Uterus (tissue), 4 donors: Measurements from ENCODE around the gene GPR161. TPM values are rescaled to one million over a fixed set of nuclear protein-coding genes. Genes with fewer than 3 reads are reported as not detected.
A peak's percentile ranks its signal among the peaks of the same experiment; 100 is the strongest.

Experiments used
- DNase-seq, 2 donors: peaks; one replicate each; pipeline ENCODE4 v3.0.0-alpha.2; 2019 to 2020
- H3K27ac ChIP-seq, 2 donors: fragments of 200-600 bp; sonication (generic); 1 replicate in 1 of 2; 2 replicates in 1 of 2; pipeline ENCODE4 v1.5.1; 2016 to 2018
- H3K27me3 ChIP-seq, 2 donors: fragments of 200-600 bp; sonication (generic); one replicate each; pipeline ENCODE4 v1.5.1; 2018 to 2019; ENCODE audit warnings: control low read depth in 1 of 2
- H3K36me3 ChIP-seq, 2 donors: fragments of 200-600 bp; sonication (generic); one replicate each; pipeline ENCODE4 v1.5.1; 2019; ENCODE audit warnings: control low read depth in 1 of 2
- H3K4me1 ChIP-seq, 2 donors: fragments of 200-600 bp; sonication (generic); one replicate each; pipeline ENCODE4 v1.5.1; 2018 to 2019; ENCODE audit warnings: control low read depth in 1 of 2
- H3K4me3 ChIP-seq, 2 donors: fragments of 200-600 bp; sonication (generic); 1 replicate in 1 of 2; 2 replicates in 1 of 2; pipeline ENCODE4 v1.5.1; 2018 to 2019; ENCODE audit warnings: mild to moderate bottlenecking in 1 of 2
- H3K9me3 ChIP-seq, 2 donors: fragments of 200-600 bp; sonication (generic); one replicate each; pipeline ENCODE4 v1.5.1; 2019; ENCODE audit warnings: control low read depth in 1 of 2
- POLR2A ChIP-seq, 2 donors: fragments of 450-650 bp; IDR thresholded peaks; one replicate each; pipeline ENCODE4 v1.6.1; 2016; ENCODE audit warnings: antibody characterized with exemption in 2 of 2, mild to moderate bottlenecking in 1 of 2, moderate library complexity in 1 of 2
- intact Hi-C: fragments of 100-400 bp; cut with DNase I; formaldehyde crosslinking; loops from one replicate; pipeline ENCODE4 v1.15.1; 2023; ENCODE audit warnings: low total_unique reads
- total RNA-seq, 4 donors: library from RNA; depleted of rRNA in 3 of 4; stranded (reverse); fragments of >200 nt in 3 of 4; gene quantifications; one replicate each; pipeline versions ENCODE4 v1.1.0 to v1.2.4, GENCODE V29; 2014 to 2023
- TF ChIP-seq, protein P1 (sequence below), 4 experiments: fragments of 200-600 bp in 2 of 4; fragments of 450-650 bp in 2 of 4; sonication (generic) in 2 of 4; IDR thresholded peaks; one replicate each; pipeline ENCODE4 v1.5.1; 2016 to 2019; ENCODE audit warnings: antibody characterized with exemption in 4 of 4, mild to moderate bottlenecking in 2 of 4, moderate library complexity in 1 of 4
- donor health status: DM: yes; HTN: yes; CAD: no.

GPR161 gene
- total RNA-seq, 4 donors from 2014 or later, result 9.7 to 45.5 (median 37.6) TPM

DNA sequence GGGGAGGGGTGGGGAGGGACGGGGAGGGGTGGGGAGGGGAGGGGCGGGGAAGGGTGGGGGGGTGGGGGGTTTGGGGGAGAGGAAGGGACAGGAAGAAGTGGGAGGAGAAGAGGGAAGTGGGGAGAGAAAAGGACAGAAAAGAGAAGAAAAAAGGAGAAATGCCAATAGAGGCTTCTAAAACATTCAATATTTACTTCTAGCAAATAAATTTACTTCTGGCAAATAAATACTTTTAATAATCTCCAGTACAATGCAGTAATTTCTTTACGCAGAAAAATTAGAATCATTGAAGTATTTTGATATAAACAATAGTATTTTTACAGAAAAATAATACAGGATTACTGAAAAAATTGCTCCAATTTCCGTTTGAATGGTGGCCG is 9.4 kb upstream of the GPR161 start:
- Histone ChIP-seq H3K27me3 (no peaks in the 10 kb centered on the region), H3K36me3 (no peaks in the 10 kb centered on the region), H3K4me3 (no peak overlapping the region), H3K9me3 (no peaks in the 10 kb centered on the region), H3K27ac (no peak overlapping the region), H3K4me1 (no peaks in the 10 kb centered on the region)
- no peak for DNase-seq
- intact Hi-C loops, result no loop called here
- TF ChIP-seq POLR2A (IDR thresholded peaks at IDR 0.05), result no peak
- TF ChIP-seq, protein P1, sequence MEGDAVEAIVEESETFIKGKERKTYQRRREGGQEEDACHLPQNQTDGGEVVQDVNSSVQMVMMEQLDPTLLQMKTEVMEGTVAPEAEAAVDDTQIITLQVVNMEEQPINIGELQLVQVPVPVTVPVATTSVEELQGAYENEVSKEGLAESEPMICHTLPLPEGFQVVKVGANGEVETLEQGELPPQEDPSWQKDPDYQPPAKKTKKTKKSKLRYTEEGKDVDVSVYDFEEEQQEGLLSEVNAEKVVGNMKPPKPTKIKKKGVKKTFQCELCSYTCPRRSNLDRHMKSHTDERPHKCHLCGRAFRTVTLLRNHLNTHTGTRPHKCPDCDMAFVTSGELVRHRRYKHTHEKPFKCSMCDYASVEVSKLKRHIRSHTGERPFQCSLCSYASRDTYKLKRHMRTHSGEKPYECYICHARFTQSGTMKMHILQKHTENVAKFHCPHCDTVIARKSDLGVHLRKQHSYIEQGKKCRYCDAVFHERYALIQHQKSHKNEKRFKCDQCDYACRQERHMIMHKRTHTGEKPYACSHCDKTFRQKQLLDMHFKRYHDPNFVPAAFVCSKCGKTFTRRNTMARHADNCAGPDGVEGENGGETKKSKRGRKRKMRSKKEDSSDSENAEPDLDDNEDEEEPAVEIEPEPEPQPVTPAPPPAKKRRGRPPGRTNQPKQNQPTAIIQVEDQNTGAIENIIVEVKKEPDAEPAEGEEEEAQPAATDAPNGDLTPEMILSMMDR (IDR thresholded peaks at IDR 0.05), result no peak

DNA sequence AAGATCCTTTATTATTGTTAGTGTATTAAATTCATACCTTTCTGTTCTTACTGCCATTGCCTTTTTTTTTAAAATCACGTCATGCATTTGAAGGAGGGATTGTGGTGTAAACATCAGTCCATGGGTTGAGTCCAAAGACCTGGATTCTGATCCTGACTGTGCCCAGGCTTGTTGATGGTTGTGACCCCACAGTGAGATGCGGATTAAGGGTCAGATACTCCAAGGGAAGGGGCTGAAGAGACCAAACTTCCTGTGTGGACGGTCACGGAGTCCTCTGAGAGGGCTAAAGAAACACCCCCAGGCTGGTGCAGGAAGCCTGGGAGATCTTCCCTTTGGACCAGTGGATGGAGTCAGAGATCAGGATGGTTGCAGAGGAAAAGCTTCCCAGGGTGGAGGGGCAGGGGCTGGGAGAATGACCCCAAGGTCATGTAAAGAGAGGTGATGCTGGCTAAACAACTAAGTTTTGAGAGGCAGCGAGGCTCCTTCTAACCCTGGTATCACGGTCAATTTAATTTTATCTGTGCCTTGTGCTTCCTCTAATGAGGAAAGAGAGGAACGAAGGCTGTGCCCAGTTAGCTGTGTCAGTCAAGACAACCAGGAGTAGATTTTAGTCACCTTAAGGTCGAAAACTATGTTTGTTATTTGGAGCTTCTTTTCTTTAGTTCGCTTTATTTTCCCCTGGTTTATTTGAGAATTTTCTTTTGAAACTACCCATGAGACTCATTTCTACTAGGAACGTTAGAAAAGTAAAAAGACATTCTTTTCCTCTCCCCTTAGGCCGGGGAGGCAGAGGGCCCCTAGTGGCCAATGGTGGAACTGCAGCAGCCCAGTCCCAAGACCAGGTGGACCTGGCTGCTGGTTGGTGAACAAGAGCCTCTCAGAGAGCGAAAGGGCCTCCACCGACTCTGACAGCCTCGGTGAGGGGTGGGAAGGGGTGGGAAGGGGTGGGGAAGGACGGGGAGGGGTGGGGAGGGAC is 8.7 kb upstream of the GPR161 start:
- H3K27ac ChIP-seq, result peak overlapping the region; percentile 49 to 54
- TF ChIP-seq POLR2A (IDR thresholded peaks at IDR 0.05), result no peak
- TF ChIP-seq, protein P1 (IDR thresholded peaks at IDR 0.05), result peak; percentile 87 to 99 (median 92)
- H3K4me3 ChIP-seq, result no peak overlapping the region
- DNase-seq, result peak; percentile 87 to 89
- intact Hi-C loops, result no loop called here
- H3K9me3 ChIP-seq, result no peaks in the 10 kb centered on the region
- H3K4me1 ChIP-seq, result no peaks in the 10 kb centered on the region
- H3K27me3 ChIP-seq, result no peaks in the 10 kb centered on the region
- H3K36me3 ChIP-seq, result no peaks in the 10 kb centered on the region

DNA sequence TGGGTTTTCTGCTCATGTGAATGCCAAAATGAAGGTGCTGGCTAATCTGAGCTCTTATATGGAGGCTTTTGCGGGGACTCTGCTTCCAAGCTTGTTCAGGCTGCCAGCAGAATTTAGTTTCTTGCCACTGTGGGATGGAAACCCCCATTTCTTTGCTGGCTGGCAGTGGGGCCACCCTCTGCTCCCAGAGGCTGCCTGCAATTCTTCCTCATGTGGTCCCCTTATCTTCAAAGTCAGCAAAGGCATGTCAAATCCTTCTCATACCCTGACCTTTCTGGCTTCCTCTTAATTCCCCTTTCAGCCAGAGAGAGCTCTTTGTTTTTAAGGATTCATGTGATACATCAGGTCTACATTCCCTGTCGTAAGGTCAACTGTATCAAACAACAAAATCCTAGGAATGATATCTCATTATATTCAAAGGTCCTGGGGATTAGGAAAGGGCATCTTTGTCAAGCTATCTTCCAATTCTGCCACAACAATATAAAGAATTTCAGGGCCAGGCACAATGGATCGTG is 5.2 kb upstream of the GPR161 start:
- intact Hi-C loops, result no loop called here
- Histone ChIP-seq H3K4me3 (no peak overlapping the region), H3K27ac (no peak overlapping the region), H3K27me3 (no peaks in the 10 kb centered on the region), H3K9me3 (no peaks in the 10 kb centered on the region), H3K36me3 (no peaks in the 10 kb centered on the region), H3K4me1 (no peaks in the 10 kb centered on the region)
- DNase-seq, result no peak
- no peak for TF ChIP-seq POLR2A (IDR thresholded peaks at IDR 0.05)
- TF ChIP-seq, protein P1 (IDR thresholded peaks at IDR 0.05), result no peak

DNA sequence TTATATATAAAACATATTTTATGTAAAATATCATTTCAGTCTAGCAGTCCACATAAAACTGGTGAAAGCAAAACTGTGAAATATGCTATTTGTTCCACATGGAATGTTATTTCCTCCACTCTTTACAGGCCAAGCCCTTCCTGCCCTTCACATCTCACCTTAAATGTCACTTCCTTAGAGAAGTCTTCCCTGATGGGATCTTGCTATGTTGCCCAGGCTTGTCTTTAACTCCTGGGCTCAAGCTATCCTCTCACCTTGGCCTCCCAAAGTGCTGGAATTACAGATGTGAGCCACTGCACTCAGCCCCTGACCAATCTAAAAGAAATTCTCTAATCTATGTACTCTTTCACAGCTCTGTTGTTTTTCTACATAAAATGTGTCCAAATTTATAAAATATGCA is 2.3 kb upstream of the GPR161 start:
- TF ChIP-seq POLR2A (IDR thresholded peaks at IDR 0.05), result no peak
- TF ChIP-seq, protein P1 (IDR thresholded peaks at IDR 0.05), result no peak
- intact Hi-C loops, result loop anchor here (10.0 kb wide), 1 partner anchor 54 kb away; no protein-coding TSS in a partner anchor
- H3K36me3 ChIP-seq, result no peaks in the 10 kb centered on the region

DNA sequence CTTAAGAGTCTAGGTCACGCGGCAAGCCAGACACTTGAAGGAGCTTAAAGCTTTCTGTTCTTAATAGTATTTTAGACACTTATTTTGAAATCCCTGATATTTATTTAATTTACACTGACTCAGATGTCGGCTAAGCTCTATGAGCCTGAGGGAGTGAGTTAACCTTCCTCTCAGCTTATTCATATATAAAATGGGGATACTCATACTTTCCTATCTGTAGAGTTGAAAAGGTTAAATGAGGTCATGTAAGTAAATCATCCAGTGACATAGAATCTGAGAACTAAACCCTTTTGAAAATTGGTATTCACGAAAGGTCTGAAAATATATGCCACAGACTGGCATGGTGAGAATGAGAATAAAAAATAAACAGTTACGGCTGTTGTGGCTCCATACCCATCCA is 1.4 kb upstream of the GPR161 start:
- H3K9me3 ChIP-seq, result no peaks in the 10 kb centered on the region
- H3K36me3 ChIP-seq, result no peaks in the 10 kb centered on the region
- peak overlapping the region; percentile 89 to 96 for H3K27ac ChIP-seq
- no peaks in the 10 kb centered on the region for H3K4me1 ChIP-seq
- no peaks in the 10 kb centered on the region for H3K27me3 ChIP-seq
- DNase-seq, result no peak
- TF ChIP-seq, protein P1 (IDR thresholded peaks at IDR 0.05), result no peak
- TF ChIP-seq POLR2A (IDR thresholded peaks at IDR 0.05), result no peak
- H3K4me3 ChIP-seq, result no peak overlapping the region
- intact Hi-C loops, result loop anchor here (10.0 kb wide), 1 partner anchor 53 kb away; no protein-coding TSS in a partner anchor

More for the DNA sequence above, 2.3 kb upstream of the GPR161 start:
- Histone ChIP-seq H3K27ac (peak overlapping the region in 1 of 2 donors; percentile 96), H3K4me1 (no peaks in the 10 kb centered on the region), H3K9me3 (no peaks in the 10 kb centered on the region), H3K27me3 (no peaks in the 10 kb centered on the region), H3K4me3 (no peak overlapping the region)
- DNase-seq, result no peak
